HepG2 (cell line): Measurements from ENCODE around the gene TUBE1. TPM values are rescaled to one million over a fixed set of nuclear protein-coding genes. Genes with fewer than 3 reads are reported as not detected.

ENCODE experiments used
- BRCA1 ChIP-seq: sonication (generic); formaldehyde crosslinking; IDR thresholded peaks from 2 replicates; pipeline ENCODE4 v1.4.0; 2020; ENCODE audit warnings: missing genetic modification reagents
- GATA4 ChIP-seq: sonication (generic); IDR thresholded peaks from 2 replicates; pipeline ENCODE4 v1.6.1; 2016; ENCODE audit warnings: antibody characterized with exemption, low read depth, borderline replicate concordance
- IRF2 ChIP-seq: IDR thresholded peaks from 2 replicates; pipeline ENCODE4 v1.6.1; 2018; ENCODE audit warnings: missing genetic modification reagents, missing compliant biosample characterization
- LCORL ChIP-seq, 2 experiments: fragments of 450-650 bp in 1 of 2; sonication (generic) in 1 of 2; formaldehyde crosslinking in 1 of 2; IDR thresholded peaks; 2 replicates each; pipeline versions ENCODE4 v1.5.0 to v1.6.1; 2017 to 2020; ENCODE audit warnings: antibody characterized with exemption in 1 of 2, missing genetic modification reagents in 1 of 2
- MBD4 ChIP-seq: IDR thresholded peaks from 2 replicates; pipeline ENCODE4 v1.6.1; 2012; ENCODE audit warnings: low read length, inconsistent platforms, borderline replicate concordance
- PAWR ChIP-seq: sonication (generic); formaldehyde crosslinking; IDR thresholded peaks from 2 replicates; pipeline ENCODE4 v1.4.0; 2020; ENCODE audit warnings: missing genetic modification reagents, mild to moderate bottlenecking, borderline replicate concordance
- RFXANK ChIP-seq: IDR thresholded peaks from 2 replicates; pipeline ENCODE4 v1.6.1; 2016
- SMARCE1 ChIP-seq: fragments of 450-650 bp; IDR thresholded peaks from 2 replicates; pipeline ENCODE4 v1.6.1; 2017; ENCODE audit warnings: borderline replicate concordance
- SMYD3 ChIP-seq: sonication (generic); formaldehyde crosslinking; IDR thresholded peaks from 2 replicates; pipeline ENCODE4 v1.8.1; 2023; ENCODE audit warnings: mild to moderate bottlenecking, missing genetic modification reagents
- ZNF24 ChIP-seq: fragments of 450-650 bp; IDR thresholded peaks from 2 replicates; pipeline ENCODE4 v1.6.1; 2017; ENCODE audit warnings: antibody characterized with exemption, mild to moderate bottlenecking
- ZNF260 ChIP-seq: sonication (generic); formaldehyde crosslinking; IDR thresholded peaks from 2 replicates; pipeline ENCODE4 v1.4.0; 2020; ENCODE audit warnings: missing genetic modification reagents, low read depth, mild to moderate bottlenecking, borderline replicate concordance
- ZNF281 ChIP-seq: sonication (generic); formaldehyde crosslinking; IDR thresholded peaks from 2 replicates; pipeline ENCODE4 v1.4.0; 2020; ENCODE audit warnings: missing genetic modification reagents, borderline replicate concordance
- ZNF362 ChIP-seq: sonication (generic); formaldehyde crosslinking; IDR thresholded peaks from 2 replicates; pipeline ENCODE4 v1.4.0; 2020; ENCODE audit warnings: missing genetic modification reagents, mild to moderate bottlenecking, borderline replicate concordance
- ZNF510 ChIP-seq: sonication (generic); formaldehyde crosslinking; IDR thresholded peaks from 2 replicates; pipeline ENCODE4 v1.4.0; 2020; ENCODE audit warnings: low read depth, mild to moderate bottlenecking, missing genetic modification reagents
- ZNF512B ChIP-seq: sonication (generic); formaldehyde crosslinking; IDR thresholded peaks from 2 replicates; pipeline ENCODE4 v1.5.1; 2020; ENCODE audit warnings: missing genetic modification reagents, mild to moderate bottlenecking, borderline replicate concordance
- ZNF770 ChIP-seq: sonication (generic); formaldehyde crosslinking; IDR thresholded peaks from 2 replicates; pipeline ENCODE4 v1.5.0; 2020; ENCODE audit warnings: mild to moderate bottlenecking, missing genetic modification reagents
- ZNF800 ChIP-seq: sonication (generic); formaldehyde crosslinking; IDR thresholded peaks from 2 replicates; pipeline ENCODE4 v1.4.0; 2020; ENCODE audit warnings: missing genetic modification reagents
- polyA plus RNA-seq, 8 experiments: library from polyadenylated mRNA; depleted of rRNA in 3 of 8; stranded (reverse) in 7 of 8; unstranded in 1 of 8; fragments of >200 nt; fragmentation: Illumina TruSeq in 4 of 8; extraction: Trizol in 4 of 8; gene quantifications; 2 replicates each; pipeline versions ENCODE4 v1.2.1 to v1.2.3, GENCODE V29; 2011 to 2016; ENCODE audit warnings: low read depth in 4 of 8, missing spikeins in 1 of 8, mixed read lengths in 1 of 8; ENCODE audit not compliant: insufficient read depth in 1 of 8
- total RNA-seq, 5 experiments: library from RNA; depleted of rRNA; stranded (reverse); fragments of >200 nt; fragmentation: Illumina TruSeq; extraction: Trizol; gene quantifications; 2 replicates each; pipeline ENCODE4 v1.2.3, GENCODE V29; 2016; ENCODE audit warnings: low read depth in 1 of 5

Gene TUBE1
- total and polyA plus RNA-seq, 2 of the 13 experiments (the other 11 are each of a cell fraction or from before 2014, with no cell fraction given) = 17.3 to 22.6 TPM

- TF ChIP-seq ZNF512B (CRISPR knock-in tag) (peak; percentile 70; the same call in 1 of the 2 replicates), GATA4 (0 out of 2 replicates have a peak, but pooled peaks have one; percentile 67), ZNF362 (CRISPR knock-in tag) (no peak), ZNF770 (CRISPR knock-in tag) (0 out of 2 replicates have a peak, but pooled peaks have one; percentile 22), LCORL (IDR thresholded peaks at IDR 0.05) (no peak), LCORL (CRISPR knock-in tag; IDR thresholded peaks at IDR 0.05) (peak; percentile 15; the same call in 1 of the 2 replicates), PAWR (CRISPR knock-in tag) (no peak; the same call in 1 of the 2 replicates), SMYD3 (peak; percentile 92), IRF2 (CRISPR knock-in tag) (peak; percentile 85; the same call in 1 of the 2 replicates), ZNF24 (no peak), ZNF510 (CRISPR knock-in tag) (peak; percentile 53; the same call in 1 of the 2 replicates), ZNF260 (CRISPR knock-in tag) (no peak), SMARCE1 (no peak), RFXANK (CRISPR knock-in tag) (no peak; the same call in 1 of the 2 replicates), ZNF281 (no peak), BRCA1 (CRISPR knock-in tag) (0 out of 2 replicates have a peak, but pooled peaks have one; percentile 14), MBD4 (no peak), ZNF800 (CRISPR knock-in tag) (0 out of 2 replicates have a peak, but pooled peaks have one; percentile 30)
Observed at GRCh38 chr6:112087136-112087911, at the start of gene TUBE1, which contains the start of gene FAM229B (continued).
